GM19324 (cell line): Measurements from ENCODE around the gene HS3ST2.

Source experiments
- ATAC-seq: cut with Tn5 transposase; IDR thresholded peaks from one replicate; pipeline ENCODE4 v1.9.1; 2021; ENCODE audit warnings: mild to moderate bottlenecking, moderate library complexity; ENCODE audit not compliant: unreplicated experiment, low FRiP score

The HS3ST2 gene

DNA sequence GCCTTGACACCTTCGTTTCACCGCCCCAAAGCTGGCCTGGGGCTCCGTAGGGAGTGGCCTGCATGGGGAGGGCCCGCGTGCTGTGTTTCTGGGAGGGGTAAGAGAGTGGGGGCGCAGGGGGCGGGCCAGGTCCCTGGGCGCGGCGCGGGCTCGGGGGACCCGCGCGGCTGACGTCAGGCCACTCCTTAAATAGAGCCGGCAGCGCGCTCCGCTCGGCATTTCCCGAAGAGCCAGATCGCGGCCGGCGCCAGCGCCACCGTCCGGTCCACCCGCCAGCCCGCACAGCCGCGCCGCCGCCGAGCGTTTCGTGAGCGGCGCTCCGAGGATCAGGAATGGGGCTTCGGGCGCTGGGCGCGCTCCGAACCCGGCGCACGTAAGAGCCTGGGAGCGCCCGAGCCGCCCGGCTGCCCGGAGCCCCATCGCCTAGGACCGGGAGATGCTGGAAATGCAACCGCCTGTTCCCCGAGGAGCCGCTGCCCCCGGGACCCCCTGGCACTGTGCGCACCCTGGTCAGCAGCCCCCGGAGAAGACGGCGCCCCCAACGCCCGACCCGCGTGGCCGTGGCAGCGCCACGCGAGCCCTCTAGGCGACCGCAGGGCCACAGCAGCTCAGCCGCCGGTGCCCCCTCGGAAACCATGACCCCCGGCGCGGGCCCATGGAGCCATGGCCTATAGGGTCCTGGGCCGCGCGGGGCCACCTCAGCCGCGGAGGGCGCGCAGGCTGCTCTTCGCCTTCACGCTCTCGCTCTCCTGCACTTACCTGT is at the start of gene HS3ST2:
HS3ST2 (plus strand) TSS at position 215 of the 763 bp plus-strand sequence; CDS start at position 664, 449 bp downstream.
- no peak for ATAC-seq

DNA sequence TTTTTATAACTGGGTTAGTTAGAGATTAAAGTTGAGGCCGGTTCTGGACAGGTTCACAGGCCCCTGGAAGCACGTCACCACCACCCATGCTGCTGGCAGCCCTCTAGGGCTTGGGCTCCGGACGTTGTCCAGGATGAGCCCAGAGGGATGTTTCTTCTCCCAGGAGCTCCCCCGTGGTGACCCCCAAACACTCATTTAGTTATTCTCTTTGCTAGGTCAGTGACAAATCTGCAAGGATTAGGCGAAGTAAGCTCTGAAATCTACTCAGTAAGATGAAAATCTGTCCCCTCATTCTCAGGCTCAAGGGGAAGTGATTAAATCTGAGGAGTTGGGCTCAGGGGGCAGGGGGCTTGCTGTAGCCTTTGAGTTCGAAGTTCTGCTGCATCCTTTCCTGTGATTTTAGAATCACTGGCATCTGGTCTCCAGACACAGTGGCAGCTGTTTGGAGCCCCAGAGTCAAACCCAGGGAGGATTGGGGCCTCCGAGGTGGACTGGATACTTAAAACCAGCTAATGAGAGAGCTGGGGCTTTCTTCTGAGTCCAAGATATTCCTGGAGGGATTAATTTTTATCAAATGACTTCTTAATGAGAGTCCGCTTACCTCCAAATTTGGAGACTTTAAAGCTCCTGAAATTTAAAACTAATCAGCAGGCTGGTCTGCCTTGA is 49.2 kb upstream of the HS3ST2 start:
- ATAC-seq: no peak

DNA sequence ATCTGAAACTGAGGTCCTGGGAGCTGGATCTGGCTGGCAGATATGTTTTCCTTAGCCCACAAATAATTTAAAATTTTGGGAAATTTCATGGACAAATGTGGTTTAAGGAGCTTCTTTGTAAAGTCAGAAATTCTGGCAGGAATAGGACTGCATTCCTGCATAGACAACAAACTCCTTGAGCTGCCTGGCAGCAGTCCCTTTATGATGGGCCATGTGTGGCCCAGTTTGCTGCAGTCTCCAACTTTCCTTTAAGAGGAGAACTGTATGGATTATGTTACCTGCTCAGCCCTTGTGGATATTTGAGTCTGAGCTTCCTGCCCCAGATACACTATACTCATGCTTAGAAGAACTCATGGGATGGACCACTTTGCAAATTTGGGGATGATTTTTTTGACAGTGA is 48.5 kb upstream of the HS3ST2 start:
- ATAC-seq: no peak

DNA sequence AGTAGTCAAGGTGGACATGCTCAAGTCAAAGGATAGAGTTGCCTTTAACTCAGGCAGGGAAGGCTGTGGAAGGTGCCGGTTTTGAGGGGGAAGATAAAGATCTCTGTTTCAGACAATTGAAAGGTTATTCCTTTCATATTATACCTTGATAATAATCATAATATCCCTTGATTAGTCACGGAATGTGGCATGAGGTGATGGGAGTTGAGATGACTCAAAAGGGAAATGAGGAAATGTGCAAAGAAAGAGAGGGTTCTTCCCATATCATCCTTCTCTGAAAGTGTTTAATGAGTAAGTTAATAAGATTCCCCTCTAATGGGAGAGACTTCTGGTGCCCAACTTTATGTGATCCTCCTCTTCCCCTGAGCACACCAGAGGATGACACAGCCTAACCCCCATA is 43.1 kb upstream of the HS3ST2 start:
- no peak for ATAC-seq

DNA sequence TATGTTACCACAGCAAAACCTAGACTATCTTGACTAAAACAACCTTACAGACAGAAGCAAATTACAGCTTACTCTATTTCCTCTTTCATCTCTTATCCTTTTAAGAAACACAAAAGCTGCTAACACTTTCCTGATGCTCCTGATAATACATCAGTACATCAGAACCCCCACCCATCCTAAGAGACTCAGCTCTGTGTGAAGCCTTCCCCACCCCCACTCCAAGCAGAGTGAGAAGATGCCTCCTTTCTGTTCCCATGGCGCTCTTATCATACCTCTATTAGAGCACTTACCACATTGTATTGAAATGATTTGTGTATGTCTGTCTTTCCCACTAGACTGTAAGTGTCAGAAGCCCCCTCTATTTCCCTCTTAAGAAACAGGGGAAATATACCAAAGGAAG is 42.4 kb upstream of the HS3ST2 start:
- no peak for ATAC-seq

DNA sequence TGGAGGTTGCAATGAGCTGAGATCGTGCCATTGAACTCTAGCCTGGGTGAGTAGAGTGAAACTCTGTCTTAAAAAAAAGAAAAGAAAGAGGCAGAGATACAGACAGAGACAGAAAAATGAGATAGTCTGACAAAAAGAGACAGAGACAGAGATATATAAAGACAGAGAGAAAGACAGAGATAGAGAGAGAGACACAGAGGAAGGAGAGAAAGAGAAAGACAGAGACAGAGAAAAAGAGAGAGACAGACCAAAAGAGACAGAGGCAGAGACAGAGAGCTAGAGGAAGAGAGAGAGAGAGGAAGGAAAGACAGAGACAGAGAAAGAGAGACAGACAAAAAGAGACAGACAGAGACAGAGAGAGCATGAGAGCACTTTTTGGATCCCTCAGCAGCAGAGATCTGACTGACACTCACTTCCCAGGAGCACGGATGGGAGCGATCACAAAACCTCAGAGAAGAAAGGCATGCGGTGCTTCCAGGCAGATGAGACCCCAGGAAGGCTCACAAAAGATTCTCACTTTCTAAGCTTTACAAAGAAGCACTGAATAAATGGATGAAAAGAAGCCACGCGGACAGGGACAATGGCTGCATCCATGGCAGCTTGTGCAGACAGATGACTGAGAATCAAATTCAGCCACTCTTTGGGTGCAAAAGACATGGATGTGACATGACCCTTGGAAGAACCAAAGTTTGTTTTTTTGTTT is 38.6 kb upstream of the HS3ST2 start:
- ATAC-seq: no peak

DNA sequence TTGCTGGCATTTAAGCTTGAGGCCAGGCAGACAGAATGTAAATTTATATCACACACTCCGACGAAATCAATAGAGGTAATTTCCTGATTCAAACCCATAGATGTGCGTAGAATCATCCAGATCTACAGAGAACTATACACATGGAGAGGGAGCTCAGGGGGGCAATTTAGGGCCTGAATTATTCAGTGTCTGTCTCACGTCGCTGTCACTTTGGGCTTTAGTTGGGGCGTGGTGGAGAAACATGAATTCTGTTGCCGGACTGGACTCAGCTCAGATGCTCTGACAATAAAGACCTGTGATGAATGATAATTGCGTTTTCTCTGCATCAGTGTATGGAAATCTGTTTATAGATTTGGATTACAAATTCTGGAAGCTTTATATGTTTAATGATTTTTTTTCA is 32.5 kb upstream of the HS3ST2 start:
- ATAC-seq: no peak

DNA sequence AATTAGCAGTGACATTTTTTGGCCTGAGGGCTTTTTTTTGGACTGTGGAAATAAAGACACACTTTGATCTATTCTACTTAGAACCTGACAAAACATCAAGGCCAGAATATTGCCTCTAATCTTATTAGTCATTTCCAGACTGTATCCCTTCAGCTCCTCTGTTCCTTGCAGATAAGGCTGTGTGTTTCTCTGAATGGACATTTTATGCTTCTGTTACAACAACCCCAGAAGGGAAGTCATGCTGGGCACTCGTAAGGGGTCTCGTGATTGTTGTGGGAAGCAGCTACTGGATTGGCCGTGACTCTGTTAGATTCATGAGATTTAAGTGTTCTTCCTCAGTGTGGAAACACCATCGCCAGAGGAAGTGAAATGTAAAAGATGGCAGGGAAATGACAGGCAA is 31.6 kb upstream of the HS3ST2 start:
- ATAC-seq: no peak

DNA sequence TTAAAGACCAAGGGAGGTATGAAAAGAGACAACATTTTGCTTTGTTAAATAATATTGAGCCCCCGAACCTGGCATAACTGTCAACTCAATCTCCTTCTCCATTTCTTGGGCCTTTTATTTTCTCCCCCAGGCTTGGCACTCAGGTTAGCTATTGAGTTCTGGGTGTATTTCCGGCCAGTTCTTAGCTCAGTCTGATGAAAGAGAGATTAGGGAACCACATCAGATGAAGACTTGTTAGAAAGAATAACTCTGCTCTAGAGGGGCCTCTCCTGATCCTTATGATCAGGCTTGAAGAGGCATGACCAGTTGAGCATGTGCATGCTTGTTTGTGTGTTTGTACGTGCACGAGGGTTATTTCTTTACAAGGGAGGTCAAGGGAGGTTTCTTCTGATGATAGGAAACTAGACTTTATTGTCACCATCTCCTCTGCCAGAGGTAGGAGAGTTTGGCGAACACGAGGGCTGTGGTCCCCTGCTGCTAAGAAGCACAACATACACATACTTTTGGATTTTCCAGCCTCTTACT is 29.2 kb upstream of the HS3ST2 start:
- no peak for ATAC-seq

DNA sequence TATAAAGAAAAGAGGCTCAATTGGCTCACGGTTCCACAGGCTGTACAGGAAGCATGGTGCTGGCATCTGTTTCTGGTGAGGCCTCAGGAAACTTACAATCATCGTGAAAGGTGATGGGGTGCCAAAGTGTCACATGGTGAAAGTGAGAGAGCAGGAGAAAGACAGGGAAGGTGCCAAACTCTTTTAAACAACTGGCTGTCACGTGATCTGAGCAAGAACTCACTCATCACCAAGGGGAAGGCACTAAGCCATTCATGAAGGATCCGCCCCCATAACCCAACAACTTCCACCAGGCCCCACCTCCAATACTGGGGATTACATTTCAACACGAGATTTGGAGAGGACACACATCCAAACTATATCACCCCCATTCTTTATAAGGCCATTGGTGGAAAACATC is 28.4 kb upstream of the HS3ST2 start:
- no peak for ATAC-seq

DNA sequence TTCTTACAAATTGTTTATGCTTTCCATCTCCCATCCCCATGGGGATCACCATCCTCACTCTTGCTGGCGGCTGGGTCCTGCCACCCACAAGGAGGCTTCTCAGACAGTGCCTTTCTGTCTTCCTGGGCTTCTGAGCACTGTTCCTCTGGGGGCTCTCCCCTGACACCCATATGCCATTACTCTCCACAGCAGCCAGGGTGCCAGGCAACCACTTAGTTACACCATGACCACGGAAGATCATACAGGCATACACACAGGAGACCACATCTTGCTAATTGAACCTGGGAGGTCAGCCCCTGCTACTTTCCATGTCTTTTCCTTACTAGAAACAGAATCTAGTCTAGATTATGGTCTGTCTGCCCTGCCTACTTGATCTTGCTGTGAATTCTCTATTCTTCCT is 27.7 kb upstream of the HS3ST2 start:
- no peak for ATAC-seq

DNA sequence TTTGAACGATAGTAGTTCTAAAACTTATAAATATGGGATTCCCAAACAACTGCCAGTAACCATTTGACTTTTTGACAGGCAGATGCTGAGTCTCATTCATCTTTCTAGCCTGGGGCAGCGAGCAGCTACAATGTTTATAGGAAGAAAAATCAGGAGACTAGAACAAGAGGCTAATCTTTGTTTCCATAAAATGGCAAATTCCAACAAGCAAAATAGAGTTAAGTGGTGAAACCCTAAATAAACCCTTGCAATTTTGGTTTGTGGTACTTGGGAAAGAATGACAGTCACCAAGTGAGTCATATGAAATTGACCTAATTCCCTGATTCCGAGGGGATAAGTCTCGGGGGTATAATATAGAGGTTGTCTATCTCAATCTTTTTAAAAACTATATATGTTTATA is 27.3 kb upstream of the HS3ST2 start:
- no peak for ATAC-seq

DNA sequence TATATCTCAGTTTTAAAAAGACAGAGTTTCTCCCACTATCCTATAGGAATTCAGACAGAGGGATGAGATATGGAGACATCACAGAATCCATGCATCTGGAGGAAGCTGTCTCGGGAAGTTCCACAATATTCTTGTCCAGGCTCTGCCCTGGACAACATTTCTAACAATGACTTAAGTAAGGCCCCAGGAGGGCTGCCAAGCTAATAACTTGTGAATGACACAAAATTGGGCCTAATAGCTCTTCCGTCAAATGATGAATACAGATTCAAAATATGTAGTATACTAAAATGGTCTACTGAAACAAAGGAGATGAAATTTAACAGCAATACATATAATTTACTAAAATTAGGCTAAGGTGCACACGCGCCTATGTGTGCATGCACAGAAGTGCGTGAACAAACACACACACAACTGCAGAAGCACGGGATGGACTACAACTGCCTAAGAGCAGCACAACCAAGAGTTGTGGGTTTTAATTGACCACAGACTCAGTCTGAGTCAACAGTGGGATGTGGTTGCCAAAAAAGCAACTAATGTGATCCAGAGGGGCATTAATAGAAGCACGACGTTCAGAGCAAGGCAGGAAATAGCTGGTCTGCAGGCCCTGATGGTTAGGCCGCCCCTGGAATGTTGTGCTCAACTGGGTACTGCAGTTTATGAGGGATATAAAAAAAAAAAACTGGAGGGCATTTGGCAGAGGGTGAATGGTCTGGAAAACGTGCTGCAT is 26.3 kb upstream of the HS3ST2 start:
- ATAC-seq: no peak

DNA sequence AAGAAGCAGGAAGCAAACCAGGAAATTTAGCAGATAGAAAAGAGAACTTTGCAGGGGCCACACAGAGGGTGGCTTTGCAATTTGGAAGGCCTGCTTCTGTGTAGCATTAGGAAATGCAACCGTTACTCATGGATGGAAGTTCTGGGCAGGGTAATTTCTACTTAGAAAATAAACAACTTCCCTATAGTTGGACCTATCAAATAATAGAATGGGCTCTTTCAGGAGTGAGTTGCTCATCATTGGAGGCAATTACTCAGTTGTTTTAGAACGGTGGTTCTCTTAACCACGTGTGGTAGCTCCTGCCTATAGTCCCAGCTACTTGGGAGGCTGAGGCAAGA is 25.8 kb upstream of the HS3ST2 start:
- ATAC-seq: no peak

DNA sequence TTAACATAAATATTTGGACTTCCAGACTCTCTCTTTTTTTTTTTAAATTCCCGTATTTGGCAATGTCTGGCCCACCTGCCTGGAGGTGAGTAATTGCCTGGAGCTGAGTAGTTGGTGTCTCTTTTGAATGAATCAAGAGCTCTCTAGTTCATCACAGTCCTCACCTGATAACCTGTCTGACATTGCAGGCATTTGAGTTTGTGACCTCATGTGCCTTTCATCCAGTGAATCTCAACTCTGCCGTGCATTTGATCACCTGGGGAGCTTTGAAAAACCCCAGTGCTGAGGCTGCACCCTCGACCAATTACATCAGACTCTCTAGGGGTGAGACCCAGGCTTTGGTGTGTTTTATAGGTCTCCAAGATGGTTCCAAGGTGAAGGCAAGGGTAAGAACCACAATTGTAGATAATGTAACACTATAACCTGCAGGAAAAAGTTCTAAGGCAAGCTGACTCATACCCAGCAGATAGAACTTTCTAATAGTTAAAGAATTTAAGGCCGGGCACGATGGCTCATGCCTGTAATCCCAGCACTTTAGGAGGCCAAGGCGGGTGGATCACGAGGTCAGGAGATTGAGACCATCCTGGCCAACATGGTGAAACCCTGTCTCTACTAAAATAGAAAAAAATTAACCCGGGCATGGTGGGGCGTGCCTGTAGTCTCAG is 24.5 kb upstream of the HS3ST2 start:
- ATAC-seq: no peak

DNA sequence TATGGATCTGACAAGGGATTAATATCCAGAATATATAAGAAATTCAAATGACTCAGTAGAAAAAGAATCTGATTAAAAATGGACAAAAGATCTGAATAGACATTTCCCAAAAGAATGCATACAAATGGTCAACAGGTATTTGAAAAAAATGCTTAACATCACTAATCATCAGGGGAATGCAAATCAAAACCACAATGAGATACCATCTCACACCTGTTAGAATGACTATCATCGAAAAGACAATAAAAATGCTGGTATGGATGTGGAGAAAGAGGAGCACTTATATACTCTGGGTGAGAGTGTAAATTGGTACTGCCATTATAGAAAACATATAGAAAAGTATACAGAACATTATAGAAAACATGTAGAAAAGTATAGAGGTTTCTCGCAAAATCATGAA is 16.4 kb upstream of the HS3ST2 start:
- no peak for ATAC-seq

DNA sequence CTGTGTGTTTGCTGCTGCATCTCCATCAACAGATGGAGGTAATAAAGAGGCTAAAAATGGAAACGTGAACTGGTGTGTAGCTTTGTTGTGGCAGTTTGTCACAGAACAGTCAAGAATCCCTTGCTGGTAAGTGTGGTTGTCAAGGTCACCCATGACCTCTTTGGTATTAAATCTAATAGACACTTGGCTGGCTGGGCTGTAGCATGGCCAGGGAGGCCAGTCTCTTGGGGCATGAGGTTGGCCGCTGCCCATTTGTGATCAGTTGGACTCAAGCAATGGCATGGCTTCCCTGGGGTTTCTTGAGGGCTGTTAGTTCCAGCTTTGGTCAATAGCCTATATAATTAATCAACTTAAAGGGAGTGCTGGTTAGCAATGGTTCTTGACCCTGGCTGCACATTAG is 14.8 kb upstream of the HS3ST2 start:
- ATAC-seq: no peak

DNA sequence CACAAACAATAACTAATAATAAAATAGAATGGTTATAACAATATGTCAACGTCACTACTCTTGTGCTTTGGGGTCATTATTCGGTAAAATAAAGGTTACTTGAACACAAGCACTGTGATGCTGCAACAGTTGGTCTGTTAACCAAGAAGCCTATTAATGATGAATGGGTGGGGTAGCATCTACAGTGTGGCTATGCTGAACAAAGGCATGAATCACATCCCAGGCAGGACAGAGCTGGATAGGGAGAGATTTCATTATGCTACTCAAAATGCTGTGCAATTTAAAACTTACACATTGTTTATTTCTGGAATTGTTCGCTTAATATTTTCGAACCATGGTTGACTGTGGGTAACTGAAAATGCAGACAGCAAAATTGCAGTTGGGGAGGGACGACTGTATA is 9.1 kb upstream of the HS3ST2 start:
- ATAC-seq: no peak

DNA sequence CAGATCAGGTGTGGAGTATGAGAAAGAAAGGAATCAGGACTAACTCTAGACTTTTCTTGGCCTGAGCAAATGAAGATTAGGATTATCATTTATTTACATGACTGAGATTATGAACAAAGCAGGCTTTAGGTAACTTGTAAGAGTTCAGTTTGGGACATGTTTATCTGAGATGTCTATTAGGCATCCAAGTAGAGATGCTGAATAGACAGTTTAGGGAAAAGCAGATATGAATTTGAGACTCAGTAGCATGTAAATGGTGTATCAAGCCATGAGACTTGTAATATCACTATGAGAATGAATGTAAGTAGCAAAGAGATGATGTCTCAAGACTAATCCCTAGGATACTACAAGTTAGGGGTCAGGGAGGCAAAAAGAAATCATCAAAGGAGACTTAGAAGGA is 8.6 kb upstream of the HS3ST2 start:
- no peak for ATAC-seq

DNA sequence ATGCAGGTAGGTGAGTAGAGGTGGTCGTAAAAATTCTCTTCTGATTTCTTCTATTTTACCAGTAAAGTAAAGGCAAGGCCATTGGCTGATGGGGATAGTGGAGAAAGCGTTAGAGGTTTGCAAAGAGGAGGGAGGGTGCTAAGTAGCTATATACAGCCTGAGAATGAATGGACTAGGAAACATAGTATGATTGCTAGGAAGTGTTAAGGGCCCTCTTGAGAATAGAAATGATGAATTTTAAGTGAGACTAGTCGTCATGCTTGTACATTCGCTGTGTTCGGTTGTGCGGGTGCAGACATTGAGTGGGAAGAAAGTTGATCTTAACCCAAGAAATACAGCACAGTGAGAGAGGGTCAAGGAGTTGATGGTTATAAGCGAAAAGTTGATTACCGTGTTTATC is 7.2 kb upstream of the HS3ST2 start:
- no peak for ATAC-seq
